ENCODE results near the gene PNKP.

The PNKP gene

GRCh38 chr19:49858088-49858985, 9.0 kb downstream of the PNKP start:
- H3K4me3 ChIP-seq (replicated peaks; ENCODE audit: low read depth, low read length), result no peak overlapping the region
- DNase-seq (ENCODE audit: extremely low read depth, low read depth), result no peak
- TF ChIP-seq CTCF (IDR thresholded peaks at IDR 0.05; ENCODE audit: low read depth, low read length, missing control alignments), result no peak

- TF ChIP-seq CTCF (IDR thresholded peaks at IDR 0.05; ENCODE audit: low read depth, low read length, missing control alignments), result no peak
- DNase-seq (ENCODE audit: extremely low read depth, low read depth), result no peak
- no peak overlapping the region for H3K4me3 ChIP-seq (replicated peaks; ENCODE audit: low read depth, low read length)
Observed at GRCh38 chr19:49857838-49858087, 9.6 kb downstream of the PNKP start.

- H3K4me3 ChIP-seq (replicated peaks; ENCODE audit: low read depth, low read length), result no peak overlapping the region
- no peak for TF ChIP-seq CTCF (IDR thresholded peaks at IDR 0.05; ENCODE audit: low read depth, low read length, missing control alignments)
- DNase-seq (ENCODE audit: extremely low read depth, low read depth), result no peak
Observed at GRCh38 chr19:49857061-49857837, 10.1 kb downstream of the PNKP start.

- no peak for DNase-seq (ENCODE audit: extremely low read depth, low read depth)
- TF ChIP-seq CTCF (IDR thresholded peaks at IDR 0.05; ENCODE audit: low read depth, low read length, missing control alignments), result no peak
- no peak overlapping the region for H3K4me3 ChIP-seq (replicated peaks; ENCODE audit: low read depth, low read length)
Observed at GRCh38 chr19:49856574-49857021, 10.8 kb downstream of the PNKP start.

- TF ChIP-seq CTCF (IDR thresholded peaks at IDR 0.05; ENCODE audit: low read depth, low read length, missing control alignments), result no peak
- DNase-seq (ENCODE audit: extremely low read depth, low read depth), result no peak
Observed at GRCh38 chr19:49855676-49856573, 11.5 kb downstream of the PNKP start.

GRCh38 chr19:49855277-49855675, 12.1 kb downstream of the PNKP start:
- no peak for TF ChIP-seq CTCF (IDR thresholded peaks at IDR 0.05; ENCODE audit: low read depth, low read length, missing control alignments)
- DNase-seq (ENCODE audit: extremely low read depth, low read depth), result no peak
- H3K4me3 ChIP-seq (replicated peaks; ENCODE audit: low read depth, low read length), result no peak overlapping the region

More at GRCh38 chr19:49855676-49856573, 11.5 kb downstream of the PNKP start:
- H3K4me3 ChIP-seq (replicated peaks; ENCODE audit: low read depth, low read length), result no peak overlapping the region
